GM12874 (cell line): ENCODE results near the gene IL10RA.
A peak's percentile ranks its signal among the peaks of the same experiment; 100 is the strongest.

Experiments
- TF ChIP-seq, protein P1 (sequence below): IDR thresholded peaks from 2 replicates; pipeline ENCODE4 v1.5.1; 2011; ENCODE audit warnings: low read depth, mild to moderate bottlenecking, control low read depth, low read length, moderate library complexity; ENCODE audit not compliant: insufficient read depth

Gene IL10RA

DNA sequence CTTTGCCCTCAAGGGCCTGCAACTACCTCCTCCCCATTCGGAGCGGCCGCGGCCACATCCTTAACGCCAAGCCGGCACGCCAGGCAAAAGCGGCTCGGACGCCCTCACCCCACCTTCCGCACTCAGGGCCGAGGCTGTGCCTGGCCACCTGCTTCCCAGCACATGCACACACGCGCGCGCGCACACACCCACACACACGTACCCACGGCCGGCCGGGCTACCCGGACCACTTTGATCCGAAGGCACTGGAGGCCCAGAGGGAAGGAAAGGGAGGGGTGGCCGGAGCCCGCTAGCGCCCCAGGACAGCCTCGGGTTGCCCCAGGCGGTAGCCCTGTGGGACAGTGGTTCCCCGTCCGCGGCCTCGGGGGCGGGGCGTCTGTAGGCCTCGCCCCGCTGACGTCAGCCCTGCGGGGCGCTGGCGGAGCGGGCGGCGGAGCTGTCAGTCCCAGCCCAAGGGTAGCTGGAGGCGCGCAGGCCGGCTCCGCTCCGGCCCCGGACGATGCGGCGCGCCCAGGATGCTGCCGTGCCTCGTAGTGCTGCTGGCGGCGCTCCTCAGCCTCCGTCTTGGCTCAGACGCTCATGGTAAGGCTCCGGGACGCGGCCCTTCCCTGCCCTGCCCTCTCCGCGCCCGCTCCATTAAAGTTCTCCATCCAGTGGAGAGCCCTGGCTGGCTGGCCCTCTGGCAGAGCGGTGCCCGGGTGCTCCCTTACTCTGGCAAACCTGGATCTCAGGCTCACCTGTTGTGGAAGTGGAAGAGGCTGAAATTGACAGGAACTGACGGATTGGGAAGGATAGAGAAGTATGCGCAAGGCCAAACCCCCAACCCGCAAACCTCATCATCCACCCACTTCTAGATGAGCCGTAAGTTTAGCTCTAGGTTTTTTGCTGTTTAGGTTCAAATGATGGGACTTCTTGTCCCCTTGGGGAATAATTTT is at the start of gene IL10RA:
Gene IL10RA, plus strand, starts transcription at position 442 of the 935 bp plus-strand sequence. Its CDS starts 74 bp downstream, at position 516.
- TF ChIP-seq, protein P1, sequence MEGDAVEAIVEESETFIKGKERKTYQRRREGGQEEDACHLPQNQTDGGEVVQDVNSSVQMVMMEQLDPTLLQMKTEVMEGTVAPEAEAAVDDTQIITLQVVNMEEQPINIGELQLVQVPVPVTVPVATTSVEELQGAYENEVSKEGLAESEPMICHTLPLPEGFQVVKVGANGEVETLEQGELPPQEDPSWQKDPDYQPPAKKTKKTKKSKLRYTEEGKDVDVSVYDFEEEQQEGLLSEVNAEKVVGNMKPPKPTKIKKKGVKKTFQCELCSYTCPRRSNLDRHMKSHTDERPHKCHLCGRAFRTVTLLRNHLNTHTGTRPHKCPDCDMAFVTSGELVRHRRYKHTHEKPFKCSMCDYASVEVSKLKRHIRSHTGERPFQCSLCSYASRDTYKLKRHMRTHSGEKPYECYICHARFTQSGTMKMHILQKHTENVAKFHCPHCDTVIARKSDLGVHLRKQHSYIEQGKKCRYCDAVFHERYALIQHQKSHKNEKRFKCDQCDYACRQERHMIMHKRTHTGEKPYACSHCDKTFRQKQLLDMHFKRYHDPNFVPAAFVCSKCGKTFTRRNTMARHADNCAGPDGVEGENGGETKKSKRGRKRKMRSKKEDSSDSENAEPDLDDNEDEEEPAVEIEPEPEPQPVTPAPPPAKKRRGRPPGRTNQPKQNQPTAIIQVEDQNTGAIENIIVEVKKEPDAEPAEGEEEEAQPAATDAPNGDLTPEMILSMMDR: 0 out of 2 replicates have a peak, but pooled peaks have one; percentile 10

DNA sequence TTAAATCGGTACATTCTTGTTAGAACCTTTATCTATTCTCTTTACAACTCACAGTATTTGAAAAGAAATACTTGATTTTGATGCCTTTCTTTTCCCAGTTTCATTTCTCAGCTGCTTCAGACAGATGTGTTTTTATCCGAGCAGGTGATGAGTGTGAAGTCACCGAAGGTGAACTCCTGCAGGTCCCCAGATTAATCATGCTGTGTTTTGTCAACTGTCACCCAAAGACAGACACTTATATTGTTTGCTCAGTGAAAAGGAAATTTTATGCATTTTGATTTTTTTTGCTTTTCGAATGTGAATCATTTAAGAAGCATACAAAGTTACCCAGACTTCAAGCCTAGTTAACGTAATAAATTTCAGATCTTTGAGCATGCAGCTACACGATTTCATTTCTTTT is 49.2 kb upstream of the IL10RA start:
- TF ChIP-seq, protein P1: no peak

DNA sequence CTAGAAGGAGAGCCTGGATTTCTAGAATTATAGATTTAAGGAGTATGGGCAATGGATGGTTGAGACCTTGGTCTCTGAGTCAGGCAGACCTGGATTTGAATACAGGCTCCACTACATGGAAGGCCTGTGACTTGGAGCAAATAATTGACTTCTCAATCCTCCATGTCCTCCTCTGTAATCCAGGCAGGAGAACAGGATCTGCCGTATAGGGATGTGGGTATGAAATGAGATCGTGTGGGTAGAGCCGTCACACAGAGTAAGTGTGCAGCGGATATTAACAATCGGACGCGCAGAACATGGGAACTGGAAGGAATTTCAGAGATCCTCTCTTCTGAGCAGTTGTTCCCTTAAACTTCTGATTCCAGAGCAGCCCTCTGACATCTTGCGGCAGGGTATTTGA is 45.5 kb upstream of the IL10RA start:
- TF ChIP-seq, protein P1: no peak

DNA sequence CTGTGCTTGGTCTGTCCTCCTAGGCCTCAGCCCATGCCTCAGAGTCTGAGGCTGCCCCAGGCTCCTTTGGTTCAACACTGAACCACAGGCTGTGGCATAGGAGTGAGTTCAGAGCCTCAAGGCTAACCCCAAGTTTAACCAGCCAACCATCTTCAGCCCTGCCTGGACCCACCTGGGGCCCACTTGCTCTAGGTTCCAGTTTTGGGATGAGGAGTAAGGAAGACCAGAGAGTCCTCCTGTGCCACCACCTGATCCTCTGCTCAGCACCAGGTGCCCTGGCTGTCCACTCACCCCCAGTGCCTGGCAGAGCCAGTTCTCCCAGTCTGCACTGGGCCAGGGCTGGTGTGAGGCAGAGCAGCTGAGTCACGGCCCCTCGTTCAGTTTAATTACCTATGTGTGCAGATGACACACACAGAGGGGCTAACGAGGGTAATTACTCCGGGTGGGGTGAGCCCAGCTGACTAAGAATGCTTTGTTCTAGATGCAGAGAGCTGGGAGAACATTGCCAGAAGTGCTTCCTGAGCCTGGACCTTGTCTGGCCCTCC is 45.0 kb upstream of the IL10RA start:
- TF ChIP-seq, protein P1: no peak

DNA sequence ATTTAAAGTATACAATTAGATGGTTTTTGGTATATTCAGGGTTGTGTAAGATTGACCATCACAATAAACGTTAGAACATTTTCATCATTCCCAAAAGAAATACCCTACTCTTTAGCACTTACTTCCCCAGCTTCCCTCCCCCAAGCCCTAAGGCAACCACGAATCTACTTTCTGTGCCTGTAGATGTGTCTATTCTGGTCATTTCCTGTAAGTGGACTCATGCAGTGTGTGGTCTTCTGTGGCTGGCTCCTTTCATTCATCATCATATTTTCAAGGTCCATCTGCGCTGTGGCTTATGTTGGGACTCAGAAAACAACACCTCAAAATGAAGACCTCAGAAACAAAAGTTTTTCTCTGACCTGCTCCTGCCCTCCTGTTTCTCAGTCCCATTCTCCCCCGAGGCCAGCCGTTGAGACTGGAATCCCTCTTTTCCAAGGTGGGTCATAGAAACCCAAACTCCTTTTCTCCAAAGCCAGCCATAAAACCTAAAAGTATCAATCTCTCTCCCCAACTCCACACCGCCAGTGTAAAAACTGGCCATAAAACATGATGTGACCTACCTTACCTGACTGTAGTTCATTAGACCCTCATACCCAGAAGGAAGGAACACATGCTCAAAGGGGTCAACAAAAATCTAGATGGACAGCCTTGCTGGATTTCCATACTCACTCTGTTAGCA is 44.1 kb upstream of the IL10RA start:
- TF ChIP-seq, protein P1: no peak

DNA sequence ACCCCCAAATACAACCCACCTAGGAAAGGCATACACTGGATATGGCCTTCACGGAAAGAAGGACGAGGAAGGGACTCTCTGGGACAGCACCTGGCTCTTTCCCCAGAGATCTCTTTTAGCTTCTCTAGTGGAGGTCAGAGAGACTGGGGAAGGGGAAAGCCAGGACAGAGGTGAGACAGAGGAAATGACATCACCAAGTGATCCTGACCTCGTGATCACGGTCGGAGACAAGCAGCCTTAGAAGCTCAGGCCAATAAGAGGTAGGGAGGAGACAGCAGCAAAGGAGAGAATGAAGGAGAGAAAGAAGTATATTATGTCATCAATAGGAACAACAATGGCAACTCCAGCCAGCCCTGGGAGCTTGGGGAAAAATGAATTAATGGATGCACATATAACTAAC is 41.6 kb upstream of the IL10RA start:
- TF ChIP-seq, protein P1: no peak

DNA sequence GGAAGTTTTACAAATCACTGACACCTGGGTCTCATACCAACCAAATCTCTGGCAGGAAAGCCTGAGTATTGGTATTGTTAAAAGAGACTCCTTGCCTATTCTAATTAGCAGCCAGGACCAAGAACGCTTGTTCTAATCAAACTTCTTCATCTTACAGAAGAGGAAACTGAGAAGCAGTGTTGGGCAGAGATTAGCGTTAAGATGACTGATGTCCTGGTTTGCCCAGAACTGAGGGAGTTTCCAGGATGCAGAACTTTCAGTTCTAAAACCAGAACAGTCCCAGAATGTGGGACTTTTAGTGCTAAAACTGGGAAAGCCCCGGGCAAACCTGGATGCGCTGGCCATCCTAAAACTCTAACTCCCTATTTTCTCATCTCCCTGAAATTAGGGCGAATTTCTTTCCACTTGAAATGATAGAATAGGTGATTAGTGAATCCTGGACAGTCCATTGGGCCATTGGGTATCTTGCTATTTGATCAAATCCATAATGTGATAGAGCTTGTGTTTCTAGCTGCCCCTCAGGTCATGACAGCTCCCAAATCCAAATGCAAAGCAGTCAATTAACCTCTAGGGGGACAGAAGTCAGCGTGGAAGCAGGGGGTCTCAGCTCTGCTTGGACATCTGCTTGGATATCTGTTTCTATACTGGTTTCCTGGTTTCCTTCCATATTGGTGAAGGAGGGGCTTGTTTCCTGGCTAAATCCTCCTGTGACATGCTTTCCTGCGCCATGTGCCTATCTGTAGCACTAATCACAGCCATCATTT is 41.0 kb upstream of the IL10RA start:
- TF ChIP-seq, protein P1: peak; percentile 33; the same call in 1 of the 2 replicates
